ENCODE measurements around the gene HAO2.

DNA sequence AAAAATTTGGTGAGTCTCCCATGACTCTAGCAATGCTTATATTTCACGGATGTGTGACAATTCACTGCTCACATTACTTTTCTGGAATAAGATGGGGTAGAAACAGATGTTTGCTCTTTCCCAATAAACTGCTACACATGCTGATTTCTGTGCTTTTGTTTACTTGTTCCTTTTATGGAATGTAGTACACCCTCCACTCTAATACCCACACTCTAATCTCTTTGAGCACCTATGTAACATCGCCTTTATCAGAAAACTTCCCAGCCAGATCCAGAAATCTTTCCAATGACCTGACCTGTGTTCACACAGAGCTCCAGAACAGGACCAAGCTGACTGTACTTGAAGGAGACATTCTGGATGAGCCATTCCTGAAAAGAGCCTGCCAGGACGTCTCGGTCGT is 50.5 kb downstream of the HAO2 start:
- no peak for TF ChIP-seq CTCF (IDR thresholded peaks at IDR 0.05; ENCODE audit: insufficient read depth, low read depth, low read length)
- TF ChIP-seq EZH2 (IDR thresholded peaks at IDR 0.05; ENCODE audit: insufficient read depth, low read length), result no peak
